Pancreas (tissue), 10 donors: ENCODE results near the gene HNMT. TPM values are rescaled to one million over a fixed set of nuclear protein-coding genes. Genes with fewer than 3 reads are reported as not detected.

ENCODE experiments used
- ATAC-seq, 4 donors: fragments of 200-7000 bp; cut with Tn5 transposase; one replicate each; pipeline versions ENCODE4 v1.8.0 to v1.9.1; 2020; ENCODE audit warnings: mild to moderate bottlenecking in 4 of 4, moderate library complexity in 4 of 4
- DNase-seq, 6 donors: peaks; one replicate each; pipeline ENCODE4 v3.0.0-alpha.2; 2020
- FAIRE-seq: peaks from 2 replicates; lab custom pipeline; 2012; peaks lifted over from hg19 to GRCh38; lab: Jason Lieb, UNC
- H3K27ac ChIP-seq, 4 donors: fragments of 200-600 bp; sonication (generic); 1 replicate in 3 of 4; 2 replicates in 1 of 4; pipeline versions ENCODE4 v1.5.0 to v1.8.0; 2020
- H3K27me3 ChIP-seq, 4 donors: fragments of 200-600 bp; one replicate each; pipeline ENCODE4 v1.8.0; 2021
- H3K36me3 ChIP-seq, 3 donors: fragments of 200-600 bp; sonication (generic) in 1 of 3; one replicate each; pipeline versions ENCODE4 v1.5.0 to v1.8.0; 2020 to 2021
- H3K4me1 ChIP-seq, 3 donors: fragments of 200-600 bp; one replicate each; pipeline ENCODE4 v1.8.0; 2021
- H3K4me3 ChIP-seq, 4 donors: fragments of 200-600 bp; sonication (generic) in 2 of 4; one replicate each; pipeline versions ENCODE4 v1.5.0 to v1.8.0; 2020 to 2021
- H3K9me3 ChIP-seq, 4 donors: fragments of 200-600 bp; one replicate each; pipeline ENCODE4 v1.8.0; 2021
- WGBS, 2 donors: extraction: QIAGEN DNeasy Blood & Tissue Kit; methylation state at CpG; one replicate each; pipeline ENCODE4 v1.1.7; 2013; 5-methylcytosine and 5-hydroxymethylcytosine counted together
- intact Hi-C, 3 donors: fragments of 100-400 bp; cut with DNase I; formaldehyde crosslinking; loops; one replicate each; pipeline versions ENCODE4 v1.11.1 to v1.14.2; 2022
- polyA plus RNA-seq, 2 donors: library from polyadenylated mRNA; stranded (reverse); fragments of 200-250 nt; gene quantifications; one replicate each; pipeline ENCODE4 v1.2.3, GENCODE V29; 2013
- total RNA-seq, 6 donors: library from RNA; stranded (reverse); fragmentation: NEBNext Ultra II Directional in 4 of 6; extraction: Animal tissue kit (Norgen Biotek cat#: 25700) in 4 of 6; gene quantifications; one replicate each; pipeline versions ENCODE4 v1.2.1 to v1.2.4, GENCODE V29; 2021 to 2023
- TF ChIP-seq, protein P1 (sequence below), 4 donors: fragments of 200-600 bp; sonication (generic) in 3 of 4; IDR thresholded peaks; one replicate each; pipeline versions ENCODE4 v1.5.0 to v1.8.0; 2021; ENCODE audit warnings: antibody characterized with exemption in 4 of 4
- donor health status: healthy with polysubstance abuse.
- donor health status: DM: no; HTN: no; CAD: no; lungs with moderate emphysema.
- donor health status: DM: no; HTN: no; CAD: no.
- donor health status: control.
- donor health status: control.
- donor health status: Bipolar disorder and iron deficiency.
- donor health status: DM: yes; HTN: yes; CAD: no.
- donor health status: DM: no; HTN: no; CAD: no.
- donor health status: DM: no; HTN: no; CAD: no.
- donor health status: DM: yes; HTN: yes; CAD: no.

The HNMT gene
- total and polyA plus RNA-seq, 8 donors, result 14.8 to 44.6 (median 25.1) TPM

DNA sequence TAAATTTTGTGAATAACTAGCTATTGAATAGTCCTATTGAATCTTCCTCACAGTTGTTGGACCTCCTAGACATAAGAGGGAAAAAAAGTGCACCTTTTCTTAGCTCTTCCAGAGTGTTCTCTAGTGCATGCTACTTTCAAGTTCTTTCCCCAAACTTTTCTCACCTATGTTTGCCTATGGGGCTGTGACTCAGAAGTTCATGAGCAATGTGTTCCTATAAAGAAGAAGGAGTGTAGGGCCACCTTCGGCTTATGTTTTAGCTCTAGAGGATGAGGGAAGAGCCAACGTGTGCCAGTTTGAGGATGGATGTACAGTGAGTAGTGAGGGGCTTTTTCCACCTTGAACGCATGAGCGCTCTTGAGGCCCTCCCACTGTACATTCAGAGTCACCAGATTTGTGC is 27.0 kb upstream of the HNMT start:
- DNase-seq (no peak), ATAC-seq (no peak), FAIRE-seq (no peak)
- Histone ChIP-seq H3K27me3 (no peaks in the 10 kb centered on the region), H3K9me3 (no peaks in the 10 kb centered on the region), H3K27ac (no peak overlapping the region), H3K4me3 (no peak overlapping the region), H3K36me3 (no peaks in the 10 kb centered on the region), H3K4me1 (peaks cover 0 to 7% (median 0%) of the 10 kb centered on the region in 3 donors)
- 78 to 95% methylated on average over 4 of the region's 4 CpGs for WGBS, 2 donors
- intact Hi-C loops, result no loop called here
- TF ChIP-seq, protein P1, sequence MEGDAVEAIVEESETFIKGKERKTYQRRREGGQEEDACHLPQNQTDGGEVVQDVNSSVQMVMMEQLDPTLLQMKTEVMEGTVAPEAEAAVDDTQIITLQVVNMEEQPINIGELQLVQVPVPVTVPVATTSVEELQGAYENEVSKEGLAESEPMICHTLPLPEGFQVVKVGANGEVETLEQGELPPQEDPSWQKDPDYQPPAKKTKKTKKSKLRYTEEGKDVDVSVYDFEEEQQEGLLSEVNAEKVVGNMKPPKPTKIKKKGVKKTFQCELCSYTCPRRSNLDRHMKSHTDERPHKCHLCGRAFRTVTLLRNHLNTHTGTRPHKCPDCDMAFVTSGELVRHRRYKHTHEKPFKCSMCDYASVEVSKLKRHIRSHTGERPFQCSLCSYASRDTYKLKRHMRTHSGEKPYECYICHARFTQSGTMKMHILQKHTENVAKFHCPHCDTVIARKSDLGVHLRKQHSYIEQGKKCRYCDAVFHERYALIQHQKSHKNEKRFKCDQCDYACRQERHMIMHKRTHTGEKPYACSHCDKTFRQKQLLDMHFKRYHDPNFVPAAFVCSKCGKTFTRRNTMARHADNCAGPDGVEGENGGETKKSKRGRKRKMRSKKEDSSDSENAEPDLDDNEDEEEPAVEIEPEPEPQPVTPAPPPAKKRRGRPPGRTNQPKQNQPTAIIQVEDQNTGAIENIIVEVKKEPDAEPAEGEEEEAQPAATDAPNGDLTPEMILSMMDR (IDR thresholded peaks at IDR 0.05), result no peak

- TF ChIP-seq, protein P1 (IDR thresholded peaks at IDR 0.05), result no peak
- peaks cover 0 to 7% (median 0%) of the 10 kb centered on the region in 3 donors for H3K4me1 ChIP-seq
- no peaks in the 10 kb centered on the region for H3K27me3 ChIP-seq
- no peaks in the 10 kb centered on the region for H3K9me3 ChIP-seq
- WGBS, 2 donors, result 64 to 69% methylated on average over 3 of the region's 3 CpGs
- FAIRE-seq, result no peak
- no peak for DNase-seq
- ATAC-seq, result no peak
- H3K27ac ChIP-seq, result no peak overlapping the region
- H3K36me3 ChIP-seq, result no peaks in the 10 kb centered on the region
- no peak overlapping the region for H3K4me3 ChIP-seq
- intact Hi-C loops, result no loop called here
Measured at GRCh38 chr2:137937778-137938177, 26.5 kb upstream of the HNMT start.

- Histone ChIP-seq H3K27ac (no peak overlapping the region), H3K27me3 (no peaks in the 10 kb centered on the region), H3K36me3 (no peaks in the 10 kb centered on the region), H3K4me3 (no peak overlapping the region), H3K9me3 (no peaks in the 10 kb centered on the region), H3K4me1 (peaks cover 0 to 7% (median 0%) of the 10 kb centered on the region in 3 donors)
- intact Hi-C loops, result no loop called here
- DNase-seq (no peak), ATAC-seq (no peak), FAIRE-seq (no peak)
- TF ChIP-seq, protein P1 (IDR thresholded peaks at IDR 0.05), result no peak
- 66 to 72% methylated on average over 4 of the region's 4 CpGs for WGBS, 2 donors
Measured at GRCh38 chr2:137938204-137938603, 26.1 kb upstream of the HNMT start.

GRCh38 chr2:137939026-137939425 is 25.2 kb upstream of the HNMT start:
- WGBS, 2 donors, result 58 to 86% methylated on average over 1 of the region's 1 CpG
- H3K36me3 ChIP-seq, result no peaks in the 10 kb centered on the region
- FAIRE-seq (no peak), ATAC-seq (no peak), DNase-seq (no peak)
- intact Hi-C loops, result no loop called here
- no peaks in the 10 kb centered on the region for H3K27me3 ChIP-seq
- H3K9me3 ChIP-seq, result no peaks in the 10 kb centered on the region
- TF ChIP-seq, protein P1 (IDR thresholded peaks at IDR 0.05), result no peak
- H3K4me1 ChIP-seq, result peaks cover 0 to 7% (median 0%) of the 10 kb centered on the region in 3 donors
- H3K4me3 ChIP-seq, result no peak overlapping the region
- H3K27ac ChIP-seq, result no peak overlapping the region

DNA sequence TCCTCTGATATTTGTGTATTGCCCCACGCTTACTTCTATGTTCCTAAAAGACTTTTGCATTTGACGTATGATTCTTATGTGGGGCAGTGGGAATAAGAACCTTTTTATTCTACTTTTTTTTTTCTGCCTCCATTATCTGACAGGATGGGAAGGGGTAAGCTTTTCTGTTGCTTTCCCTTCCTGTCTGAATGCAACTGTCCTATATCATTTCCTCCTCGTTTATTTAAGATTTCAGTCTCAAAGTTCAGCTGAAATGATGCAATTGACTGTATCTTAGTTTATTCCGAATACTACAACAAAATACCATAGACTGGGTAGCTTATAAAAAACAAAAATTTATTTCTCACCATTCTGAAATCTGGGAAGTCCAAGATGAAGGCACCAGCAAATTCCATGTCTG is 24.1 kb upstream of the HNMT start:
- ATAC-seq, result no peak
- Histone ChIP-seq H3K27me3 (no peaks in the 10 kb centered on the region), H3K27ac (no peak overlapping the region), H3K9me3 (no peaks in the 10 kb centered on the region), H3K4me1 (peaks cover 0 to 7% (median 0%) of the 10 kb centered on the region in 3 donors), H3K36me3 (no peaks in the 10 kb centered on the region), H3K4me3 (no peak overlapping the region)
- intact Hi-C loops, result loop anchor here in 1 of 3 donors (10.0 kb wide), 1 partner anchor 155 kb away; no protein-coding TSS in a partner anchor
- WGBS, 2 donors, result 77 to 85% methylated on average over 4 of the region's 4 CpGs
- DNase-seq, result no peak
- TF ChIP-seq, protein P1 (IDR thresholded peaks at IDR 0.05), result no peak
- no peak for FAIRE-seq
